ENCODE data around the gene NEK9. TPM values are rescaled to one million over a fixed set of nuclear protein-coding genes. Genes with fewer than 3 reads are reported as not detected.

Gene NEK9
- total RNA-seq, 1 experiment from 2014 or later = 50.8 TPM

DNA sequence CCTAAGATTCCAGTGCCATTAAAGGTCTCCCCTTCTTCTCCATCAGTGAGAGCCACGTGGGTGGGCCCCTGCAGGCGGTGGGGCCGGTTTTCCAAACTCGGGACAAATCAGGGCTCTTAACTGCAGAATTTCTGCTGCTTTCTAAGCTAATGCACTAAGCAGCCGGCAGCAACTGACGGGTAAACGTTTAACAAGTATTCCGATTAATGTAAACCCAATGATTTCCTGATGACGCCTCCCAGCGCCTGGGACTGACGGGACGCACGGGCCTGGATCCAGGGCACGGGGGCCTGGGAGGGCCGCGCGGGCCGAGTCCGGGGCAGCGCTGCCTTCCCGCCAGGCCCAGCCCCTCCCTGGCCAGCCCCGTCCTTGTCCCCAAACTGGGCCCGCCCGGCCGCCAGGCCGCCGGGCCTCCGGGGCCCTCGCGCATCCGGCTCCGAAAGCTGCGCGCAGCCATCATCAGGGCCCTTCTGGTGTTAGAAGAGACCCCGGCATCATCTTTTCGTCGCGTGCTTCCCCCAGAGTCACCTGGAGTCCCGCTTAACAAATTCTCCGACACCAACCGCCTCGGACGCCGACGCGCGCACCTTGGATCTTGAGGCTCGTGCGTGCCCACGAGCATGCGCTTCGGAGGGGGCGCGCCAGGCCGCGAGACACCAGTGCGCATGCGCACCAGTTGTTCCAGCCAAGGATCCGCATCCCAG lies 75.8 kb downstream of the NEK9 start, which contains the start of gene MLH3:
Gene MLH3, minus strand, starts transcription at position 616 of the 704 bp plus-strand sequence. CDS start 1,812 bp downstream, outside the sequence.
- ChIA-PET CTCF (interaction anchor here (0.9 to 1.1 kb wide), 5 partner anchors 13 to 190 kb away, joined by 3 to 5 read pairs (median 3); partner anchors contain the start of gene ACYP1), POLR2A (no interaction called here)
- peak; percentile 92 for ATAC-seq
- Mint-ChIP-seq H3K27ac (peak within 1 kb of the TSS; percentile 87), H3K27me3 (ENCODE audit: low read depth) (no peaks in the 10 kb centered on the region), H3K4me1 (peaks cover 8% of the 10 kb centered on the region; the same call in 1 of the 2 replicates), H3K36me3 (peaks cover 8% of the 10 kb centered on the region), H3K9me3 (no peaks in the 10 kb centered on the region), H3K4me3 (peak within 1 kb of the TSS; percentile 78)
- peak; percentile 90 for DNase-seq (ENCODE audit: low spot score)
- TF ChIP-seq, protein P1, sequence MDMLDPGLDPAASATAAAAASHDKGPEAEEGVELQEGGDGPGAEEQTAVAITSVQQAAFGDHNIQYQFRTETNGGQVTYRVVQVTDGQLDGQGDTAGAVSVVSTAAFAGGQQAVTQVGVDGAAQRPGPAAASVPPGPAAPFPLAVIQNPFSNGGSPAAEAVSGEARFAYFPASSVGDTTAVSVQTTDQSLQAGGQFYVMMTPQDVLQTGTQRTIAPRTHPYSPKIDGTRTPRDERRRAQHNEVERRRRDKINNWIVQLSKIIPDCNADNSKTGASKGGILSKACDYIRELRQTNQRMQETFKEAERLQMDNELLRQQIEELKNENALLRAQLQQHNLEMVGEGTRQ (CRISPR knock-in tag; IDR thresholded peaks at IDR 0.05) = peak; percentile 37; the same call in 1 of the 2 replicates
- TF ChIP-seq TEAD4 (CRISPR knock-in tag; IDR thresholded peaks at IDR 0.05) = no peak
- peak; percentile 70; the same call in 1 of the 2 replicates for TF ChIP-seq FOXP1 (CRISPR knock-in tag; IDR thresholded peaks at IDR 0.05; ENCODE audit: borderline replicate concordance)
- TF ChIP-seq ELF4 (CRISPR knock-in tag; IDR thresholded peaks at IDR 0.05; ENCODE audit: low read depth) = 0 out of 2 replicates have a peak, but pooled peaks have one; percentile 61
- TF ChIP-seq ZNF317 (CRISPR knock-in tag; IDR thresholded peaks at IDR 0.05; ENCODE audit: borderline replicate concordance, low read depth) = peak; percentile 57; the same call in 1 of the 2 replicates
- peak; percentile 55 for TF ChIP-seq TEAD1 (CRISPR knock-in tag; IDR thresholded peaks at IDR 0.05)
- TF ChIP-seq, protein P2, sequence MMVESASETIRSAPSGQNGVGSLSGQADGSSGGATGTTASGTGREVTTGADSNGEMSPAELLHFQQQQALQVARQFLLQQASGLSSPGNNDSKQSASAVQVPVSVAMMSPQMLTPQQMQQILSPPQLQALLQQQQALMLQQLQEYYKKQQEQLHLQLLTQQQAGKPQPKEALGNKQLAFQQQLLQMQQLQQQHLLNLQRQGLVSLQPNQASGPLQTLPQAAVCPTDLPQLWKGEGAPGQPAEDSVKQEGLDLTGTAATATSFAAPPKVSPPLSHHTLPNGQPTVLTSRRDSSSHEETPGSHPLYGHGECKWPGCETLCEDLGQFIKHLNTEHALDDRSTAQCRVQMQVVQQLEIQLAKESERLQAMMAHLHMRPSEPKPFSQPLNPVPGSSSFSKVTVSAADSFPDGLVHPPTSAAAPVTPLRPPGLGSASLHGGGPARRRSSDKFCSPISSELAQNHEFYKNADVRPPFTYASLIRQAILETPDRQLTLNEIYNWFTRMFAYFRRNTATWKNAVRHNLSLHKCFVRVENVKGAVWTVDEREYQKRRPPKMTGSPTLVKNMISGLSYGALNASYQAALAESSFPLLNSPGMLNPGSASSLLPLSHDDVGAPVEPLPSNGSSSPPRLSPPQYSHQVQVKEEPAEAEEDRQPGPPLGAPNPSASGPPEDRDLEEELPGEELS (CRISPR knock-in tag; IDR thresholded peaks at IDR 0.05) = 0 out of 2 replicates have a peak, but pooled peaks have one; percentile 66
- TF ChIP-seq KAT7 (CRISPR knock-in tag; IDR thresholded peaks at IDR 0.05; ENCODE audit: borderline replicate concordance) = 0 out of 2 replicates have a peak, but pooled peaks have one; percentile 88
- no peak for TF ChIP-seq CREB1 (CRISPR knock-in tag; IDR thresholded peaks at IDR 0.05)
- TF ChIP-seq, protein P3, sequence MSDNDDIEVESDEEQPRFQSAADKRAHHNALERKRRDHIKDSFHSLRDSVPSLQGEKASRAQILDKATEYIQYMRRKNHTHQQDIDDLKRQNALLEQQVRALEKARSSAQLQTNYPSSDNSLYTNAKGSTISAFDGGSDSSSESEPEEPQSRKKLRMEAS (CRISPR knock-in tag; IDR thresholded peaks at IDR 0.05) = peak; percentile 95
- TF ChIP-seq RELA (CRISPR knock-in tag; IDR thresholded peaks at IDR 0.05; ENCODE audit: borderline replicate concordance) = peak; percentile 43; the same call in 1 of the 2 replicates
- TF ChIP-seq CREM (CRISPR knock-in tag; IDR thresholded peaks at IDR 0.05) = 0 out of 2 replicates have a peak, but pooled peaks have one; percentile 50
- TF ChIP-seq, protein P4, sequence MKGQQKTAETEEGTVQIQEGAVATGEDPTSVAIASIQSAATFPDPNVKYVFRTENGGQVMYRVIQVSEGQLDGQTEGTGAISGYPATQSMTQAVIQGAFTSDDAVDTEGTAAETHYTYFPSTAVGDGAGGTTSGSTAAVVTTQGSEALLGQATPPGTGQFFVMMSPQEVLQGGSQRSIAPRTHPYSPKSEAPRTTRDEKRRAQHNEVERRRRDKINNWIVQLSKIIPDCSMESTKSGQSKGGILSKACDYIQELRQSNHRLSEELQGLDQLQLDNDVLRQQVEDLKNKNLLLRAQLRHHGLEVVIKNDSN (CRISPR knock-in tag; IDR thresholded peaks at IDR 0.05) = peak; percentile 27; the same call in 1 of the 2 replicates
- TF ChIP-seq, protein P5, sequence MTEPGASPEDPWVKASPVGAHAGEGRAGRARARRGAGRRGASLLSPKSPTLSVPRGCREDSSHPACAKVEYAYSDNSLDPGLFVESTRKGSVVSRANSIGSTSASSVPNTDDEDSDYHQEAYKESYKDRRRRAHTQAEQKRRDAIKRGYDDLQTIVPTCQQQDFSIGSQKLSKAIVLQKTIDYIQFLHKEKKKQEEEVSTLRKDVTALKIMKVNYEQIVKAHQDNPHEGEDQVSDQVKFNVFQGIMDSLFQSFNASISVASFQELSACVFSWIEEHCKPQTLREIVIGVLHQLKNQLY (CRISPR knock-in tag; IDR thresholded peaks at IDR 0.05) = no peak
- TF ChIP-seq NR2C2 (CRISPR knock-in tag; IDR thresholded peaks at IDR 0.05) = no peak
- TF ChIP-seq, protein P6, sequence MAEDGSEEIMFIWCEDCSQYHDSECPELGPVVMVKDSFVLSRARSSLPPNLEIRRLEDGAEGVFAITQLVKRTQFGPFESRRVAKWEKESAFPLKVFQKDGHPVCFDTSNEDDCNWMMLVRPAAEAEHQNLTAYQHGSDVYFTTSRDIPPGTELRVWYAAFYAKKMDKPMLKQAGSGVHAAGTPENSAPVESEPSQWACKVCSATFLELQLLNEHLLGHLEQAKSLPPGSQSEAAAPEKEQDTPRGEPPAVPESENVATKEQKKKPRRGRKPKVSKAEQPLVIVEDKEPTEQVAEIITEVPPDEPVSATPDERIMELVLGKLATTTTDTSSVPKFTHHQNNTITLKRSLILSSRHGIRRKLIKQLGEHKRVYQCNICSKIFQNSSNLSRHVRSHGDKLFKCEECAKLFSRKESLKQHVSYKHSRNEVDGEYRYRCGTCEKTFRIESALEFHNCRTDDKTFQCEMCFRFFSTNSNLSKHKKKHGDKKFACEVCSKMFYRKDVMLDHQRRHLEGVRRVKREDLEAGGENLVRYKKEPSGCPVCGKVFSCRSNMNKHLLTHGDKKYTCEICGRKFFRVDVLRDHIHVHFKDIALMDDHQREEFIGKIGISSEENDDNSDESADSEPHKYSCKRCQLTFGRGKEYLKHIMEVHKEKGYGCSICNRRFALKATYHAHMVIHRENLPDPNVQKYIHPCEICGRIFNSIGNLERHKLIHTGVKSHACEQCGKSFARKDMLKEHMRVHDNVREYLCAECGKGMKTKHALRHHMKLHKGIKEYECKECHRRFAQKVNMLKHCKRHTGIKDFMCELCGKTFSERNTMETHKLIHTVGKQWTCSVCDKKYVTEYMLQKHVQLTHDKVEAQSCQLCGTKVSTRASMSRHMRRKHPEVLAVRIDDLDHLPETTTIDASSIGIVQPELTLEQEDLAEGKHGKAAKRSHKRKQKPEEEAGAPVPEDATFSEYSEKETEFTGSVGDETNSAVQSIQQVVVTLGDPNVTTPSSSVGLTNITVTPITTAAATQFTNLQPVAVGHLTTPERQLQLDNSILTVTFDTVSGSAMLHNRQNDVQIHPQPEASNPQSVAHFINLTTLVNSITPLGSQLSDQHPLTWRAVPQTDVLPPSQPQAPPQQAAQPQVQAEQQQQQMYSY (CRISPR knock-in tag; IDR thresholded peaks at IDR 0.05) = no peak
- peak; percentile 44; the same call in 1 of the 2 replicates for TF ChIP-seq ETV6 (CRISPR knock-in tag; IDR thresholded peaks at IDR 0.05)
- TF ChIP-seq, protein P7, sequence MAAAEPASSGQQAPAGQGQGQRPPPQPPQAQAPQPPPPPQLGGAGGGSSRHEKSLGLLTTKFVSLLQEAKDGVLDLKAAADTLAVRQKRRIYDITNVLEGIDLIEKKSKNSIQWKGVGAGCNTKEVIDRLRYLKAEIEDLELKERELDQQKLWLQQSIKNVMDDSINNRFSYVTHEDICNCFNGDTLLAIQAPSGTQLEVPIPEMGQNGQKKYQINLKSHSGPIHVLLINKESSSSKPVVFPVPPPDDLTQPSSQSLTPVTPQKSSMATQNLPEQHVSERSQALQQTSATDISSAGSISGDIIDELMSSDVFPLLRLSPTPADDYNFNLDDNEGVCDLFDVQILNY (CRISPR knock-in tag; IDR thresholded peaks at IDR 0.05) = peak; percentile 82; the same call in 1 of the 2 replicates
- TF ChIP-seq, protein P8, sequence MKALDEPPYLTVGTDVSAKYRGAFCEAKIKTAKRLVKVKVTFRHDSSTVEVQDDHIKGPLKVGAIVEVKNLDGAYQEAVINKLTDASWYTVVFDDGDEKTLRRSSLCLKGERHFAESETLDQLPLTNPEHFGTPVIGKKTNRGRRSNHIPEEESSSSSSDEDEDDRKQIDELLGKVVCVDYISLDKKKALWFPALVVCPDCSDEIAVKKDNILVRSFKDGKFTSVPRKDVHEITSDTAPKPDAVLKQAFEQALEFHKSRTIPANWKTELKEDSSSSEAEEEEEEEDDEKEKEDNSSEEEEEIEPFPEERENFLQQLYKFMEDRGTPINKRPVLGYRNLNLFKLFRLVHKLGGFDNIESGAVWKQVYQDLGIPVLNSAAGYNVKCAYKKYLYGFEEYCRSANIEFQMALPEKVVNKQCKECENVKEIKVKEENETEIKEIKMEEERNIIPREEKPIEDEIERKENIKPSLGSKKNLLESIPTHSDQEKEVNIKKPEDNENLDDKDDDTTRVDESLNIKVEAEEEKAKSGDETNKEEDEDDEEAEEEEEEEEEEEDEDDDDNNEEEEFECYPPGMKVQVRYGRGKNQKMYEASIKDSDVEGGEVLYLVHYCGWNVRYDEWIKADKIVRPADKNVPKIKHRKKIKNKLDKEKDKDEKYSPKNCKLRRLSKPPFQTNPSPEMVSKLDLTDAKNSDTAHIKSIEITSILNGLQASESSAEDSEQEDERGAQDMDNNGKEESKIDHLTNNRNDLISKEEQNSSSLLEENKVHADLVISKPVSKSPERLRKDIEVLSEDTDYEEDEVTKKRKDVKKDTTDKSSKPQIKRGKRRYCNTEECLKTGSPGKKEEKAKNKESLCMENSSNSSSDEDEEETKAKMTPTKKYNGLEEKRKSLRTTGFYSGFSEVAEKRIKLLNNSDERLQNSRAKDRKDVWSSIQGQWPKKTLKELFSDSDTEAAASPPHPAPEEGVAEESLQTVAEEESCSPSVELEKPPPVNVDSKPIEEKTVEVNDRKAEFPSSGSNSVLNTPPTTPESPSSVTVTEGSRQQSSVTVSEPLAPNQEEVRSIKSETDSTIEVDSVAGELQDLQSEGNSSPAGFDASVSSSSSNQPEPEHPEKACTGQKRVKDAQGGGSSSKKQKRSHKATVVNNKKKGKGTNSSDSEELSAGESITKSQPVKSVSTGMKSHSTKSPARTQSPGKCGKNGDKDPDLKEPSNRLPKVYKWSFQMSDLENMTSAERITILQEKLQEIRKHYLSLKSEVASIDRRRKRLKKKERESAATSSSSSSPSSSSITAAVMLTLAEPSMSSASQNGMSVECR (CRISPR knock-in tag; IDR thresholded peaks at IDR 0.05; ENCODE audit: borderline replicate concordance) = 0 out of 2 replicates have a peak, but pooled peaks have one; percentile 25
- 0 out of 2 replicates have a peak, but pooled peaks have one; percentile 8 for TF ChIP-seq HMGA2 (CRISPR knock-in tag; IDR thresholded peaks at IDR 0.05)
